HEK293 (cell line): ENCODE measurements around the gene CYP2R1.

Source experiments
- KLF16 ChIP-seq: fragments of 450-650 bp; formaldehyde crosslinking; IDR thresholded peaks from 2 replicates; pipeline ENCODE4 v1.5.1; 2017; ENCODE audit warnings: missing biosample characterization, missing genetic modification characterization
- SCRT1 ChIP-seq: fragments of 450-650 bp; formaldehyde crosslinking; IDR thresholded peaks from 2 replicates; pipeline ENCODE4 v1.5.1; 2016; ENCODE audit warnings: missing biosample characterization, missing genetic modification characterization, borderline replicate concordance
- SP7 ChIP-seq: fragments of 450-650 bp; formaldehyde crosslinking; IDR thresholded peaks from 2 replicates; pipeline ENCODE4 v1.5.1; 2016; ENCODE audit warnings: missing biosample characterization, missing genetic modification characterization
- WT1 ChIP-seq: fragments of 450-650 bp; formaldehyde crosslinking; IDR thresholded peaks from 2 replicates; pipeline ENCODE4 v1.5.1; 2016; ENCODE audit warnings: missing biosample characterization, missing genetic modification characterization
- YY2 ChIP-seq: fragments of 450-650 bp; formaldehyde crosslinking; IDR thresholded peaks from 2 replicates; pipeline ENCODE4 v1.5.1; 2016; ENCODE audit warnings: missing biosample characterization, missing genetic modification characterization
- ZBTB1 ChIP-seq: fragments of 450-650 bp; formaldehyde crosslinking; IDR thresholded peaks from 2 replicates; pipeline ENCODE4 v1.5.1; 2016; ENCODE audit warnings: missing biosample characterization, missing genetic modification characterization
- ZBTB8A ChIP-seq: fragments of 450-650 bp; formaldehyde crosslinking; IDR thresholded peaks from 2 replicates; pipeline ENCODE4 v1.5.1; 2016; ENCODE audit warnings: missing biosample characterization, missing genetic modification characterization
- ZNF114 ChIP-seq: fragments of 450-650 bp; formaldehyde crosslinking; IDR thresholded peaks from 2 replicates; pipeline ENCODE4 v1.5.0; 2017; ENCODE audit warnings: missing biosample characterization, missing genetic modification characterization
- ZNF19 ChIP-seq: fragments of 450-650 bp; formaldehyde crosslinking; IDR thresholded peaks from 2 replicates; pipeline ENCODE4; 2016; ENCODE audit warnings: missing biosample characterization, missing genetic modification characterization, low read depth
- ZNF2 ChIP-seq: fragments of 450-650 bp; formaldehyde crosslinking; IDR thresholded peaks from 2 replicates; pipeline ENCODE4 v1.5.1; 2016; ENCODE audit warnings: missing biosample characterization, missing genetic modification characterization
- ZNF202 ChIP-seq: fragments of 450-650 bp; formaldehyde crosslinking; IDR thresholded peaks from 2 replicates; pipeline ENCODE4 v1.5.1; 2016; ENCODE audit warnings: missing biosample characterization, missing genetic modification characterization, borderline replicate concordance
- ZNF514 ChIP-seq: fragments of 450-650 bp; formaldehyde crosslinking; IDR thresholded peaks from 2 replicates; pipeline ENCODE4 v1.5.1; 2016; ENCODE audit warnings: missing biosample characterization, missing genetic modification characterization
- ZNF549 ChIP-seq: fragments of 450-650 bp; IDR thresholded peaks from 2 replicates; pipeline ENCODE4 v1.5.1; 2018; ENCODE audit warnings: missing biosample characterization, missing genetic modification characterization, mild to moderate bottlenecking, inconsistent platforms, moderate library complexity
- ZNF555 ChIP-seq: fragments of 450-650 bp; formaldehyde crosslinking; conservative IDR thresholded peaks from 2 replicates; pipeline ENCODE4 v1.5.1; 2017; ENCODE audit warnings: missing biosample characterization, mild to moderate bottlenecking, missing genetic modification characterization, inconsistent platforms
- ZNF624 ChIP-seq: fragments of 450-650 bp; formaldehyde crosslinking; IDR thresholded peaks from 2 replicates; pipeline ENCODE4 v1.5.1; 2017; ENCODE audit warnings: missing biosample characterization, missing genetic modification characterization
- ZNF654 ChIP-seq: fragments of 450-650 bp; formaldehyde crosslinking; IDR thresholded peaks from 2 replicates; pipeline ENCODE4 v1.5.1; 2016; ENCODE audit warnings: low read depth, missing biosample characterization, missing genetic modification characterization
- ZNF677 ChIP-seq: fragments of 450-650 bp; IDR thresholded peaks from 2 replicates; pipeline ENCODE4 v1.5.0; 2018; ENCODE audit warnings: missing biosample characterization, mild to moderate bottlenecking, missing genetic modification characterization, moderate library complexity
- ZNF707 ChIP-seq: fragments of 450-650 bp; formaldehyde crosslinking; IDR thresholded peaks from 2 replicates; pipeline ENCODE4 v1.5.1; 2016; ENCODE audit warnings: missing biosample characterization, missing genetic modification characterization
- ZSCAN23 ChIP-seq: fragments of 450-650 bp; formaldehyde crosslinking; IDR thresholded peaks from 2 replicates; pipeline ENCODE4 v1.5.1; 2016; ENCODE audit warnings: missing biosample characterization, missing genetic modification characterization
- TF ChIP-seq, protein P1 (sequence below): fragments of 450-650 bp; formaldehyde crosslinking; IDR thresholded peaks from 2 replicates; pipeline ENCODE4 v1.5.1; 2016; ENCODE audit warnings: missing biosample characterization, missing genetic modification characterization, borderline replicate concordance
- TF ChIP-seq, protein P2 (sequence below): IDR thresholded peaks from 2 replicates; pipeline ENCODE4 v1.6.1; 2011; ENCODE audit warnings: mild to moderate bottlenecking, low read depth, low read length, borderline replicate concordance
- TF ChIP-seq, protein P3 (sequence below): fragments of 450-650 bp; formaldehyde crosslinking; IDR thresholded peaks from 2 replicates; pipeline ENCODE4 v1.5.1; 2017; ENCODE audit warnings: missing biosample characterization, missing genetic modification characterization
- TF ChIP-seq, protein P4 (sequence below): fragments of 450-650 bp; formaldehyde crosslinking; IDR thresholded peaks from 2 replicates; pipeline ENCODE4 v1.5.1; 2016; ENCODE audit warnings: missing biosample characterization, missing genetic modification characterization, borderline replicate concordance
- TF ChIP-seq, protein P5 (sequence below): fragments of 450-650 bp; formaldehyde crosslinking; IDR thresholded peaks from 2 replicates; pipeline ENCODE4 v1.5.1; 2016; ENCODE audit warnings: missing biosample characterization, missing genetic modification characterization

Gene CYP2R1

DNA sequence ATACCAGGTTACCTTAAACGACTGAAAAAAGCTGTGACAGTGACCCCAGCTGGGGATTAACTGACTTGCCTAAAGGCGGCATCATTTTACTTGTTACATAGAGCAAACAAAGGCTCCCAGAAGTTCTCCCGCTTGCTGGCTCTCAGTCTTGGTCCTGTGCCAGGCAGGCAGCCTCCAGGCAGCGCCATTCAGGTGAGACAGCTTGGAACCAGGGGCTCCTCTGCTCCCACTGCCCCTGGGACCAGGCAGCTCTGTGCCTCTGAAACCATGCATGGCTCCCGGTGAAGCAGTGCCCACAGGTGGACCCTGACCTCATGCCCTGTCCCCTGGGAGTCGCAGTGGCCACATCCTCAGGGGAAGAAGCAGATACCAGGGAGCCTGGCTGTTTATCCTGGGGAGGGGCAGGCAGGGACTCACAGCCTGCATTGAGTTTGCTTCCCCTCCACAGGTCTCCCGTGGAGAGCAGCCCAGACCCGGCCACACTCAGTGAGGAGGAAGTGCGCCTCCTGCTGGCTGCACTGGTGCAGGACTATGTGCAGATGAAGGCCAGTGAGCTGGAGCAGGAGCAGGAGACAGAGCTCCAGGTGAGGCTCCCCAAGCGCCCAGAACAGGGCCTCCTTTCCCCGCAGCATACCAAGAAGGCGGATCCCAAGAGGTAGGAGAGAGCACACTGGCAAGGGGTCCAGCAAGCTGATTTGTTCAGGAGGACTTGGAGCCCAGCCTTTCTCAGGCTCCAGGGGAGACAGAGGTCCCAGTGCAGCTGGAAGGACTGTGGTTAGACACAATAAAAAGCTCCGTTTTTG lies 15.6 kb upstream of the CYP2R1 start (continued):
- TF ChIP-seq ZNF555 (no peak), ZNF202 (no peak), ZNF19 (tag by site-specific recombination) (no peak), KLF16 (tag by site-specific recombination) (no peak), ZNF514 (no peak), ZNF624 (tag by site-specific recombination) (no peak), ZNF549 (no peak), YY2 (tag by site-specific recombination) (no peak), ZNF654 (tag by site-specific recombination) (peak; percentile 61), ZNF707 (tag by site-specific recombination) (no peak), SP7 (tag by site-specific recombination) (peak; percentile 24; the same call in 1 of the 2 replicates), ZBTB1 (tag by site-specific recombination) (no peak), WT1 (tag by site-specific recombination) (no peak), ZNF677 (tag by site-specific recombination) (no peak), ZBTB8A (tag by site-specific recombination) (no peak), ZSCAN23 (no peak), ZNF114 (tag by site-specific recombination) (no peak), SCRT1 (tag by site-specific recombination) (peak; percentile 90), ZNF2 (tag by site-specific recombination) (0 out of 2 replicates have a peak, but pooled peaks have one; percentile 34)
- TF ChIP-seq, protein P1, sequence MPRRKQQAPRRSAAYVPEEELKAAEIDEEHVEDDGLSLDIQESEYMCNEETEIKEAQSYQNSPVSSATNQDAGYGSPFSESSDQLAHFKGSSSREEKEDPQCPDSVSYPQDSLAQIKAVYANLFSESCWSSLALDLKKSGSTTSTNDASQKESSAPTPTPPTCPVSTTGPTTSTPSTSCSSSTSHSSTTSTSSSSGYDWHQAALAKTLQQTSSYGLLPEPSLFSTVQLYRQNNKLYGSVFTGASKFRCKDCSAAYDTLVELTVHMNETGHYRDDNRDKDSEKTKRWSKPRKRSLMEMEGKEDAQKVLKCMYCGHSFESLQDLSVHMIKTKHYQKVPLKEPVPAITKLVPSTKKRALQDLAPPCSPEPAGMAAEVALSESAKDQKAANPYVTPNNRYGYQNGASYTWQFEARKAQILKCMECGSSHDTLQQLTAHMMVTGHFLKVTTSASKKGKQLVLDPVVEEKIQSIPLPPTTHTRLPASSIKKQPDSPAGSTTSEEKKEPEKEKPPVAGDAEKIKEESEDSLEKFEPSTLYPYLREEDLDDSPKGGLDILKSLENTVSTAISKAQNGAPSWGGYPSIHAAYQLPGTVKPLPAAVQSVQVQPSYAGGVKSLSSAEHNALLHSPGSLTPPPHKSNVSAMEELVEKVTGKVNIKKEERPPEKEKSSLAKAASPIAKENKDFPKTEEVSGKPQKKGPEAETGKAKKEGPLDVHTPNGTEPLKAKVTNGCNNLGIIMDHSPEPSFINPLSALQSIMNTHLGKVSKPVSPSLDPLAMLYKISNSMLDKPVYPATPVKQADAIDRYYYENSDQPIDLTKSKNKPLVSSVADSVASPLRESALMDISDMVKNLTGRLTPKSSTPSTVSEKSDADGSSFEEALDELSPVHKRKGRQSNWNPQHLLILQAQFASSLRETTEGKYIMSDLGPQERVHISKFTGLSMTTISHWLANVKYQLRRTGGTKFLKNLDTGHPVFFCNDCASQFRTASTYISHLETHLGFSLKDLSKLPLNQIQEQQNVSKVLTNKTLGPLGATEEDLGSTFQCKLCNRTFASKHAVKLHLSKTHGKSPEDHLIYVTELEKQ (tag by site-specific recombination) = no peak
- TF ChIP-seq, protein P2, sequence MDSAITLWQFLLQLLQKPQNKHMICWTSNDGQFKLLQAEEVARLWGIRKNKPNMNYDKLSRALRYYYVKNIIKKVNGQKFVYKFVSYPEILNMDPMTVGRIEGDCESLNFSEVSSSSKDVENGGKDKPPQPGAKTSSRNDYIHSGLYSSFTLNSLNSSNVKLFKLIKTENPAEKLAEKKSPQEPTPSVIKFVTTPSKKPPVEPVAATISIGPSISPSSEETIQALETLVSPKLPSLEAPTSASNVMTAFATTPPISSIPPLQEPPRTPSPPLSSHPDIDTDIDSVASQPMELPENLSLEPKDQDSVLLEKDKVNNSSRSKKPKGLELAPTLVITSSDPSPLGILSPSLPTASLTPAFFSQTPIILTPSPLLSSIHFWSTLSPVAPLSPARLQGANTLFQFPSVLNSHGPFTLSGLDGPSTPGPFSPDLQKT = no peak
- TF ChIP-seq, protein P3, sequence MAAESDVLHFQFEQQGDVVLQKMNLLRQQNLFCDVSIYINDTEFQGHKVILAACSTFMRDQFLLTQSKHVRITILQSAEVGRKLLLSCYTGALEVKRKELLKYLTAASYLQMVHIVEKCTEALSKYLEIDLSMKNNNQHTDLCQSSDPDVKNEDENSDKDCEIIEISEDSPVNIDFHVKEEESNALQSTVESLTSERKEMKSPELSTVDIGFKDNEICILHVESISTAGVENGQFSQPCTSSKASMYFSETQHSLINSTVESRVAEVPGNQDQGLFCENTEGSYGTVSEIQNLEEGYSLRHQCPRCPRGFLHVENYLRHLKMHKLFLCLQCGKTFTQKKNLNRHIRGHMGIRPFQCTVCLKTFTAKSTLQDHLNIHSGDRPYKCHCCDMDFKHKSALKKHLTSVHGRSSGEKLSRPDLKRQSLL (tag by site-specific recombination) = peak; percentile 35; the same call in 1 of the 2 replicates
- TF ChIP-seq, protein P4, sequence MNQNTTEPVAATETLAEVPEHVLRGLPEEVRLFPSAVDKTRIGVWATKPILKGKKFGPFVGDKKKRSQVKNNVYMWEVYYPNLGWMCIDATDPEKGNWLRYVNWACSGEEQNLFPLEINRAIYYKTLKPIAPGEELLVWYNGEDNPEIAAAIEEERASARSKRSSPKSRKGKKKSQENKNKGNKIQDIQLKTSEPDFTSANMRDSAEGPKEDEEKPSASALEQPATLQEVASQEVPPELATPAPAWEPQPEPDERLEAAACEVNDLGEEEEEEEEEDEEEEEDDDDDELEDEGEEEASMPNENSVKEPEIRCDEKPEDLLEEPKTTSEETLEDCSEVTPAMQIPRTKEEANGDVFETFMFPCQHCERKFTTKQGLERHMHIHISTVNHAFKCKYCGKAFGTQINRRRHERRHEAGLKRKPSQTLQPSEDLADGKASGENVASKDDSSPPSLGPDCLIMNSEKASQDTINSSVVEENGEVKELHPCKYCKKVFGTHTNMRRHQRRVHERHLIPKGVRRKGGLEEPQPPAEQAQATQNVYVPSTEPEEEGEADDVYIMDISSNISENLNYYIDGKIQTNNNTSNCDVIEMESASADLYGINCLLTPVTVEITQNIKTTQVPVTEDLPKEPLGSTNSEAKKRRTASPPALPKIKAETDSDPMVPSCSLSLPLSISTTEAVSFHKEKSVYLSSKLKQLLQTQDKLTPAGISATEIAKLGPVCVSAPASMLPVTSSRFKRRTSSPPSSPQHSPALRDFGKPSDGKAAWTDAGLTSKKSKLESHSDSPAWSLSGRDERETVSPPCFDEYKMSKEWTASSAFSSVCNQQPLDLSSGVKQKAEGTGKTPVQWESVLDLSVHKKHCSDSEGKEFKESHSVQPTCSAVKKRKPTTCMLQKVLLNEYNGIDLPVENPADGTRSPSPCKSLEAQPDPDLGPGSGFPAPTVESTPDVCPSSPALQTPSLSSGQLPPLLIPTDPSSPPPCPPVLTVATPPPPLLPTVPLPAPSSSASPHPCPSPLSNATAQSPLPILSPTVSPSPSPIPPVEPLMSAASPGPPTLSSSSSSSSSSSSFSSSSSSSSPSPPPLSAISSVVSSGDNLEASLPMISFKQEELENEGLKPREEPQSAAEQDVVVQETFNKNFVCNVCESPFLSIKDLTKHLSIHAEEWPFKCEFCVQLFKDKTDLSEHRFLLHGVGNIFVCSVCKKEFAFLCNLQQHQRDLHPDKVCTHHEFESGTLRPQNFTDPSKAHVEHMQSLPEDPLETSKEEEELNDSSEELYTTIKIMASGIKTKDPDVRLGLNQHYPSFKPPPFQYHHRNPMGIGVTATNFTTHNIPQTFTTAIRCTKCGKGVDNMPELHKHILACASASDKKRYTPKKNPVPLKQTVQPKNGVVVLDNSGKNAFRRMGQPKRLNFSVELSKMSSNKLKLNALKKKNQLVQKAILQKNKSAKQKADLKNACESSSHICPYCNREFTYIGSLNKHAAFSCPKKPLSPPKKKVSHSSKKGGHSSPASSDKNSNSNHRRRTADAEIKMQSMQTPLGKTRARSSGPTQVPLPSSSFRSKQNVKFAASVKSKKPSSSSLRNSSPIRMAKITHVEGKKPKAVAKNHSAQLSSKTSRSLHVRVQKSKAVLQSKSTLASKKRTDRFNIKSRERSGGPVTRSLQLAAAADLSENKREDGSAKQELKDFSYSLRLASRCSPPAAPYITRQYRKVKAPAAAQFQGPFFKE (tag by site-specific recombination) = no peak
- TF ChIP-seq, protein P5, sequence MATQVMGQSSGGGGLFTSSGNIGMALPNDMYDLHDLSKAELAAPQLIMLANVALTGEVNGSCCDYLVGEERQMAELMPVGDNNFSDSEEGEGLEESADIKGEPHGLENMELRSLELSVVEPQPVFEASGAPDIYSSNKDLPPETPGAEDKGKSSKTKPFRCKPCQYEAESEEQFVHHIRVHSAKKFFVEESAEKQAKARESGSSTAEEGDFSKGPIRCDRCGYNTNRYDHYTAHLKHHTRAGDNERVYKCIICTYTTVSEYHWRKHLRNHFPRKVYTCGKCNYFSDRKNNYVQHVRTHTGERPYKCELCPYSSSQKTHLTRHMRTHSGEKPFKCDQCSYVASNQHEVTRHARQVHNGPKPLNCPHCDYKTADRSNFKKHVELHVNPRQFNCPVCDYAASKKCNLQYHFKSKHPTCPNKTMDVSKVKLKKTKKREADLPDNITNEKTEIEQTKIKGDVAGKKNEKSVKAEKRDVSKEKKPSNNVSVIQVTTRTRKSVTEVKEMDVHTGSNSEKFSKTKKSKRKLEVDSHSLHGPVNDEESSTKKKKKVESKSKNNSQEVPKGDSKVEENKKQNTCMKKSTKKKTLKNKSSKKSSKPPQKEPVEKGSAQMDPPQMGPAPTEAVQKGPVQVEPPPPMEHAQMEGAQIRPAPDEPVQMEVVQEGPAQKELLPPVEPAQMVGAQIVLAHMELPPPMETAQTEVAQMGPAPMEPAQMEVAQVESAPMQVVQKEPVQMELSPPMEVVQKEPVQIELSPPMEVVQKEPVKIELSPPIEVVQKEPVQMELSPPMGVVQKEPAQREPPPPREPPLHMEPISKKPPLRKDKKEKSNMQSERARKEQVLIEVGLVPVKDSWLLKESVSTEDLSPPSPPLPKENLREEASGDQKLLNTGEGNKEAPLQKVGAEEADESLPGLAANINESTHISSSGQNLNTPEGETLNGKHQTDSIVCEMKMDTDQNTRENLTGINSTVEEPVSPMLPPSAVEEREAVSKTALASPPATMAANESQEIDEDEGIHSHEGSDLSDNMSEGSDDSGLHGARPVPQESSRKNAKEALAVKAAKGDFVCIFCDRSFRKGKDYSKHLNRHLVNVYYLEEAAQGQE (tag by site-specific recombination) = no peak
